Measurements from ENCODE around the gene C16orf89. TPM values are rescaled to one million over a fixed set of nuclear protein-coding genes. Genes with fewer than 3 reads are reported as not detected.

The C16orf89 gene
- total RNA-seq, 4 donors from 2014 or later: 6.3 to 39.0 (median 17.8) TPM

GRCh38 chr16:5001986-5002385 is 63.8 kb downstream of the C16orf89 start:
- Histone ChIP-seq H3K4me1 (no peaks in the 10 kb centered on the region), H3K4me3 (no peak overlapping the region), H3K36me3 (no peaks in the 10 kb centered on the region), H3K9me3 (no peaks in the 10 kb centered on the region), H3K27ac (peak overlapping the region in 1 of 4 donors; percentile 63), H3K27me3 (no peaks in the 10 kb centered on the region)
- DNase-seq (ENCODE audit: low spot score in 2 of 2): no peak
- WGBS, 2 donors: 74 to 78% methylated on average over 6 of the region's 6 CpGs
- TF ChIP-seq POLR2A (IDR thresholded peaks at IDR 0.05) (no peak), EP300 (IDR thresholded peaks at IDR 0.05) (no peak)
- TF ChIP-seq, protein P1, sequence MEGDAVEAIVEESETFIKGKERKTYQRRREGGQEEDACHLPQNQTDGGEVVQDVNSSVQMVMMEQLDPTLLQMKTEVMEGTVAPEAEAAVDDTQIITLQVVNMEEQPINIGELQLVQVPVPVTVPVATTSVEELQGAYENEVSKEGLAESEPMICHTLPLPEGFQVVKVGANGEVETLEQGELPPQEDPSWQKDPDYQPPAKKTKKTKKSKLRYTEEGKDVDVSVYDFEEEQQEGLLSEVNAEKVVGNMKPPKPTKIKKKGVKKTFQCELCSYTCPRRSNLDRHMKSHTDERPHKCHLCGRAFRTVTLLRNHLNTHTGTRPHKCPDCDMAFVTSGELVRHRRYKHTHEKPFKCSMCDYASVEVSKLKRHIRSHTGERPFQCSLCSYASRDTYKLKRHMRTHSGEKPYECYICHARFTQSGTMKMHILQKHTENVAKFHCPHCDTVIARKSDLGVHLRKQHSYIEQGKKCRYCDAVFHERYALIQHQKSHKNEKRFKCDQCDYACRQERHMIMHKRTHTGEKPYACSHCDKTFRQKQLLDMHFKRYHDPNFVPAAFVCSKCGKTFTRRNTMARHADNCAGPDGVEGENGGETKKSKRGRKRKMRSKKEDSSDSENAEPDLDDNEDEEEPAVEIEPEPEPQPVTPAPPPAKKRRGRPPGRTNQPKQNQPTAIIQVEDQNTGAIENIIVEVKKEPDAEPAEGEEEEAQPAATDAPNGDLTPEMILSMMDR (IDR thresholded peaks at IDR 0.05): no peak

DNA sequence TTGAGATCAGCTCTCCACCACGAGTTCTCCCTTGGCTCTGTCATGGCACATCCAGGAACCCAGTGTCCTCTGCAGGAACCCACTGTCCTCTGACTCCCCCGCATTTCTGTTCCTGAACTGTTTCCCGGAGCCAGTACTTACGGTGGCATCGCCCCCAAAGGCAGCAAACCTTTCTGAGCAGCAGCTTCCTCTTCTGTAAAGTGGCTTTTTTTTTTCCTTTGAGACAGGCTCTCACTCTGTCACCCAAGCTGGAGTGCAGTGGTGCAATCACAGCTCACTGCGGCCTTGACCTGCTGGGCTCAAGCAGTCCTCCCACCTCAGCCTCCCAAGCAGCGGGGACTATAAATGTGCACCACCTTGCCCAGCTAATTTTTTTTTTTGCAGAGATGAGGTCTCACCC is 64.2 kb downstream of the C16orf89 start:
- DNase-seq (ENCODE audit: low spot score in 2 of 2): no peak
- H3K9me3 ChIP-seq: no peaks in the 10 kb centered on the region
- TF ChIP-seq POLR2A (IDR thresholded peaks at IDR 0.05) (no peak), EP300 (IDR thresholded peaks at IDR 0.05) (peak in 1 of 2 donors; percentile 41)
- TF ChIP-seq, protein P1 (IDR thresholded peaks at IDR 0.05): no peak
- no peak overlapping the region for H3K4me3 ChIP-seq
- H3K4me1 ChIP-seq: no peaks in the 10 kb centered on the region
- 71 to 77% methylated on average over 7 of the region's 7 CpGs for WGBS, 2 donors
- H3K27ac ChIP-seq: peak overlapping the region in 2 of 4 donors; percentile 15 to 63
- no peaks in the 10 kb centered on the region for H3K27me3 ChIP-seq
- no peaks in the 10 kb centered on the region for H3K36me3 ChIP-seq

- no peaks in the 10 kb centered on the region for H3K27me3 ChIP-seq
- H3K4me3 ChIP-seq: no peak overlapping the region
- no peaks in the 10 kb centered on the region for H3K9me3 ChIP-seq
- DNase-seq (ENCODE audit: low spot score in 2 of 2): no peak
- H3K27ac ChIP-seq: peak overlapping the region in 1 of 4 donors; percentile 63
- no peaks in the 10 kb centered on the region for H3K4me1 ChIP-seq
- WGBS, 2 donors: 84 to 88% methylated on average over 19 of the region's 19 CpGs
- H3K36me3 ChIP-seq: no peaks in the 10 kb centered on the region
- TF ChIP-seq EP300 (IDR thresholded peaks at IDR 0.05) (no peak), POLR2A (IDR thresholded peaks at IDR 0.05) (no peak)
- TF ChIP-seq, protein P1 (IDR thresholded peaks at IDR 0.05): no peak
These were observed 65.2 kb downstream of the C16orf89 start for GRCh38 chr16:5000573-5001001.

DNA sequence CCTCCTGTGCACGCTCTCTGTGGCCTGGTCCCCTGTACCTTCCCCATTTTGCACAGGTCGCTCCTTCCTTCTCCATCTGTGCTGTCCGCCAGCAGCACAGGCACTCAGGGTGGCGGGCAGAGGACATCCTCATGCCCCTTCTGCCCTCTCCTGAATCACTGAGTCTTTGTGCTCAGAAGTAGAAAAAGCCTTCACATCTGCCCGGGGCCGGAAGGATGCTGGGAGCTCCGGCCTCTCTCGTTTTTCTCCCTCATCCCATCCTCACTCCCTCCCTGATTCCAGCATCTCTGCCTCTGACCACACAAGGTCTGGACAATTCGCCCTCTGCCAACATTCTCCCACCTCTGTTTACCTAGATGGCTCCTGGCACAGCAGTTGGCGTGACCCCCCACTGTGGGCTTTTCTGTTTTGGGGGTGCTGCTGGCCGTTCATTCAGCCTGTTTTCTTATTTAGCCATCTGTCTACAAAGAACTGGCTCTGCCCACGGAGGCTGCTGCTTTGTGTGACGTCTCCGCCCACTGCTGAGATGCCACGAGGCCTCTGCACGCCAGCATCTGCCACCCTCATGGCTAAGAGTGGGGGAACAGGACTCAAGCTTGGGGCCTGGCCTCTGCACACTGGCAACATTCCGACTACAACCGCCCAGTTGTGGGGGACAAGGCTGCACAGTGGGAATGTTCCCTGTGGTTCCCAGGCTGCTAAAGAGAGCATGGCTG is 70.9 kb downstream of the C16orf89 start:
- no peak for DNase-seq (ENCODE audit: low spot score in 2 of 2)
- H3K36me3 ChIP-seq: peaks cover 0 to 5% (median 0%) of the 10 kb centered on the region in 3 donors
- H3K4me3 ChIP-seq: no peak overlapping the region
- WGBS, 2 donors: 55 to 58% methylated on average over 17 of the region's 18 CpGs
- peaks cover 0 to 6% of the 10 kb centered on the region in 2 donors for H3K27me3 ChIP-seq
- H3K9me3 ChIP-seq: no peaks in the 10 kb centered on the region
- H3K4me1 ChIP-seq: no peaks in the 10 kb centered on the region
- H3K27ac ChIP-seq: peak overlapping the region; percentile 17 to 86 (median 76)
- TF ChIP-seq, protein P1 (IDR thresholded peaks at IDR 0.05): no peak
- peak; percentile 48 to 92 for TF ChIP-seq EP300 (IDR thresholded peaks at IDR 0.05)
- TF ChIP-seq POLR2A (IDR thresholded peaks at IDR 0.05): no peak

Other genes with a start within 250 kb of the C16orf89 start
- 10 to 100 TPM; 42.0 to 59.4 (median 50.9) TPM for gene GLYR1, start 218.7 kb downstream of the C16orf89 start, total RNA-seq
- gene UBN1, start 218.5 kb downstream of the C16orf89 start, total RNA-seq: 10 to 100 TPM; 24.5 to 47.4 (median 29.2) TPM
- 100 to 1,000 TPM in 3 of 4 donors, 10 to 100 TPM in 1; 52.2 to 246 (median 200) TPM for gene PPL, start 128.8 kb downstream of the C16orf89 start, total RNA-seq
- 10 to 100 TPM; 12.0 to 29.0 (median 13.6) TPM for gene SEC14L5, start 107.6 kb downstream of the C16orf89 start, total RNA-seq
- 100 to 1,000 TPM in 1 of 4 donors, 10 to 100 TPM in 3; 37.5 to 104 (median 43.8) TPM for gene NAGPA, start 32.0 kb downstream of the C16orf89 start, total RNA-seq
- gene ALG1, start 5.9 kb upstream of the C16orf89 start, total RNA-seq: 10 to 100 TPM; 15.9 to 25.5 (median 22.9) TPM
- 10 to 100 TPM in 1 of 4 donors, 1 to 10 TPM in 3; 4.8 to 10.8 (median 7.9) TPM for gene EEF2KMT, start 31.8 kb upstream of the C16orf89 start, total RNA-seq